GM10847 (cell line): ENCODE data around the gene C1orf210.

Experiments used
- POLR2A ChIP-seq: IDR thresholded peaks from 2 replicates; pipeline ENCODE4 v1.6.1; 2011; ENCODE audit not compliant: insufficient read length; ENCODE audit errors: extremely low read depth

C1orf210 gene

DNA sequence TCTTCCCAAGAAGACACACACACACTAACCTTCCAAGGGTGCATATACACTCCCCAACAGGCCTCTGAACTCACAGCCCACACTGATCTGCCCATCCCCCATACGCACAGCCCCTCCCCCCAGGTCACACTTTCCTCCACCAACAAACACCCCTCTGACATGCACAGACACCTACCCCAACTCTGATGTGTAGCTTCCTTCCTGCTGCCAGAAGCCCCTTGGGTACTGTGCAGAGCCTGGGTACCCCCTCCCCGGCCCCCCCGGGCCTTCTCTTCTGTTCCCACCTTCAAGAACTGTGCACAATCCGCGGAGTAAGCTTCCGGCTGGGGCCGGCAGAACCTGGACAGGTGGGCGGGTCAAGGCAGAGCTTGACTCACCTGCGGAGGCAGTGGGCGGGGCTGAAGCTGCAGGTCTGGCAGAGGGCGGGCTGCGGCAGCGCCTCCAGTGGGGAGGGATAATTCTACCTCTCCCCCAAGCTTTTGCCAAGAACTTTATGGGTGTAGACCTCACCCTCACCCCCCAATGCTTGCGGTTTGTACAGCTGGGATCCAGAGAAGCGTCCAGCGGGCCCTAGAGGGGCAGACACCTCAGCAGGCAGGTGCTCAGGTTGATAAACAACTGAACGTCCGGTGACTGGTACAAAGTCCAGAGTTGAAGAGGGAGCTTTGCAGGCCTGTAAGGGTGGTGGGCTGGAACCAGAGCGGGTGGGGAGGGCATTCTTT is at the start of gene C1orf210:
Gene C1orf210, minus strand, starts transcription at position 313 of the 722 bp plus-strand sequence. CDS start 2,311 bp downstream, outside the sequence.
- TF ChIP-seq POLR2A, result no peak

DNA sequence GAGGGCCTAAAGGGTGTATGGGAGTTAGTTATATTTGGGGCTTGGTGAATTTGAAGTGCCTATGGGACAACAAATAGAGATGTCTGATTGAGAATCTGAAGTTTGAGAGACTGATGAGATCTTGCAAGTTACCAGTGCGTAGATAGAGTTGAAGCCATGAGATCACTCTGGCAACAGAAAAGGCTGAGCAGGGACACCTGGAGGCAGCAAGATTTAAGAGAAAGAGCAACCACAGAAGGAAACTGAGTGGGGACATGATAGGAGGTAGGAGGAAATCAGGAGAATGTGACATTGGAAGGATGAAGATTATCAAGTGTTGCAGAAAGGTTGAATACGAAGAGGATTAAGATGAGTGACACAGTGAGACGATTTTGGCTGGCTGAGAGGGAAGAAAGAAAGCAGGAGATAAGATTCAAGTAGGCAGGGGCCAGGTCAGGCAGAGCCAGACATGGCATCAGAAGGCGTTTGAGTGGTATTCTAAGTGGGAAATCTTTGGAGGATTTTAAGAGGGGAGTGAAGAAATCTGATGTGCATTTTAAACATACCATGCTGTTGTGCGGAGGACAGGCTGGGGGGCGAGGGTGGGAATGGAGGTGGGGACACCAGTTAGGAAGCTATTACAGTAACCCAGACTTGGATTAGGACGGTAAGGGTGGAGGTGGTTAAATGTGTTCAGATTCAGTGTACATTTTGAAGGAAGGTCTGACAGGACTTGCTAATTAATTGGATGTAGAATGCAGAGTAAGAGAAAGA is 49.2 kb upstream of the C1orf210 start:
- no peak for TF ChIP-seq POLR2A

DNA sequence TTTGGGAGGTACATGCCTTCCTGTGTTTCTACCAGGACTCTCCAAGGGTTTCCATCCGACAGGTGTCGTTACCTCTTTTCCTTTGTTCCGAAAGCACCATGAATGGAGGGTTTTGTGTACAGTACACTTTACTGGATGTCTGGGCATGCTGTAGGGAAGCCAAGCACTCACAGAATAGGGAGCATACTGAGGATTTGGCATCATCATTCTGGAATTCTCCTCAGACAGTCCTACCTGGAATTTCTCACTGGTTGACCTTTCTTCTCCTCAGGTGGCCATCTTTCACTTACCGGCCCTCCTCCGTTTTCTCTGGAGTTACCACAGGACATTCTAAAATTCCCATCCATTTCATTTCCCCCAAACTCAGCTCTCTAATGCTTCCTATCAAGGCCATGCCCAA is 46.3 kb upstream of the C1orf210 start:
- no peak for TF ChIP-seq POLR2A

DNA sequence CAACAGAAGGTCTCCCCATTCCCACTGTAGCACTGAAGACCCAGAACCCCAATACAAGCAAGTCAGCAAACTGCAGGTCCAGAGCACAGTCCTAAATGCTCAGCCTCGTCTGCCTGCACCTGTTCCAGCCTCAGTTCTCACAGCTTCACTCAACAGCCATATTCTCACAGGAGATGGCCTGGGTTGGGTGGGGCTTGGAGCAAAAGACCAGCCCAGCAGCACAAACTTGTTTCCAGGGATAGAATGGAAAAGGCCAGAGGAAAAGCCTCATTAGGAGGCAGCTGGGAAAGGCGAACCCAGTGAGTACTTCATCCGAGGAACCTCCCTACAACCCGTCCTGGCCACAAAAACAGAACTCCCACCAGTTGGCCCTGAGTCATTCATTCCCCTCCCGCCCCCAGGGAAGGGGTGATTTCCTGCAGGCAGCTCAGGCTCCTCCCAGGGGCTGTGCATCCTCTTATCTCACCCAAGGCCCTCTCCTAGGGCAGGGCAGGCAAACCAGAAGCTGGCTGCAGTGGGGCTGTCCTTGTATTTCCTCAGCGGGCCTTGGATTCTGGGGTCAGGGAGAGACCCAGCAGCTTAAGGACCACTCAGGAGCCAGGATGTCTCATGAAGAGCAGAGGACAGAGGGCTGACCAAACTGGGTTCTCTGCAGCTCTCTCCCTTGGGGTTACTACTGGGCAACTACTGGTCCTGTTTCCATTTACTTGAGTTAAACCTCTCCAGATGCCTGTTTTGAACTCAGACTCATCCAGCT is 44.8 kb upstream of the C1orf210 start:
- no peak for TF ChIP-seq POLR2A

DNA sequence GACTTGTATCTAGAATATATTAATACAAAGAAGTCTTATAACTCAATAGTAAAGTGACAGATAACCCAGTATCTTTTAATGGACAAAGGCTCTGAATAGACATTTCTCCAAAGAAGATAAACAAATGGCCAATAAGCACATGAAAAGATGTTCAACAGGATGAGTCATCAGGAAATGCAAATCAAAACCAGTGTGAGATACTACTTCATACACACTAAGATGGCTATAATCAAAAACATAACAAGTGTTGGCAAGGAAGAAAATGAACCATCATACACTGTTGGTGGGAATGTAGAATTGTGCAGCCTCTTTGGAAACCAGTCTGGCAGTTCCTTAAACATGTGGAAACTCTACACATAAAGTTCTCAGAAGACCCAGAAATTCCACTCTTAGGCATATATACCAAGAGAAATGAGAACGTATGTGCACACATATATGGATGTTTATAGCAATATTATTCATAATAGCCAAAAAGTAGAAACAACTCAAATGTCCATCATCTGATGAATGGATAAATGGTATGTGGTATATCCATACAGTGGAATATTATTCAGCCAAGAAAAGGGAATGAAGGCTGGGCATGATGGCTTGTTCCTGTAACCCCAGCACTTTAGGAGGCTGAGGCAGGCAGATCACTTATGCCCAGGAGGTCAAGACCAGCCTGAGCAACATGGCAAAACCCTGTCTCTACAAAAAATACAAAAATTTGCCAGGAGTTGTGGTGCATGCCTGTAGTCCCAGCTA is 42.3 kb upstream of the C1orf210 start:
- TF ChIP-seq POLR2A, result no peak

DNA sequence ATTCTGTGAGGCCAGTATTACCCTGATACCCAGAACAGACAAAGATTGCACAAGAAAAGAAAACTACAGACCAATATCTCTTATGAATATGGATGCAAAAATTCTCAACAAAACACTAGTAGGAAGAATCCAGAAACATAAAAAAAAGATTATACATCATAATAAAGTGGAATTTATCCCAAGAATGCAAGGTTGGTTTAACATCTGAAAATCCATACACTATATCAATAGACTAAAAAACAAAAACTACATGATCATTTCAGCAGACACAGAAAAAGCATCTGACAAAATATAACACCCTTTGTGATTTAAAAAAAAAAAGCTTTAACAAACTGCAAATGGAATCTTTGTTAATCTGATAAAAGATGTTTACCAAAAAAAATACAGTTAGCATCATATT is 40.0 kb upstream of the C1orf210 start:
- no peak for TF ChIP-seq POLR2A

DNA sequence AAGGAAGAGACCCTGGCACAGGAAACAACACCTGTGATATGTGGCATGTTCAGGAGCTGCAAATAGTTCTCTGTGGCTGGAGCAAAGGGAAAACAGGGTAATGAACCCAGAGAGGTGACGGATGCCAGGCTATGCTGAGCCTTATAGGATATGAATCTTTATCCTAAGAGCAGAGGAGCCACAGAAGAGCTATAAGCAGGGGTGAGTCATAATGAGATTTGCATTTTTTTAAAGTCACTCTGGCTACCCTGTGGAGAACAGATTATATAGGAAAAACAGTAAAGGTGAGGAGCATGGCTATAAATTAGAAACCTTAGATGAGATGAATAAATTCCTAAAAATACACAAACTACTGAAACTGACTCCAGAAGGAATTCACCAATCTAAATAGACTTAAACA is 39.4 kb upstream of the C1orf210 start:
- TF ChIP-seq POLR2A, result no peak

DNA sequence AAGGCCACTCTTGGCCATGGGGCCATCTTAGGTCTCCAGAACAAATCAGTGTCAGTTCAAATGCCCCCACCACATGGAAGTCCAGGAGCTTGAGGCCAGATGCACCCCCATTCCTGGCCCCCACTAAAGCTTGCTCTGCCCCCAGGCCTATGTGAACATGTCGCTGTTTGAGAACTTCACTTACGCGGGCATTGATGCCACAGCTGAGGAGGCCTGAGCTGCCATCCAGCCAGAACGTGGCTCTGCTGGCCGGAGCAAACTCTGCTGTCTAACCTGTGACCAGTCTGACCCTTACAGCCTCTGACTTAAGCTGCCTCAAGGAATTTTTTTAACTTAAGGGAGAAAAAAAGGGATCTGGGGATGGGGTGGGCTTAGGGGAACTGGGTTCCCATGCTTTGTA is 37.1 kb upstream of the C1orf210 start:
- TF ChIP-seq POLR2A, result no peak

DNA sequence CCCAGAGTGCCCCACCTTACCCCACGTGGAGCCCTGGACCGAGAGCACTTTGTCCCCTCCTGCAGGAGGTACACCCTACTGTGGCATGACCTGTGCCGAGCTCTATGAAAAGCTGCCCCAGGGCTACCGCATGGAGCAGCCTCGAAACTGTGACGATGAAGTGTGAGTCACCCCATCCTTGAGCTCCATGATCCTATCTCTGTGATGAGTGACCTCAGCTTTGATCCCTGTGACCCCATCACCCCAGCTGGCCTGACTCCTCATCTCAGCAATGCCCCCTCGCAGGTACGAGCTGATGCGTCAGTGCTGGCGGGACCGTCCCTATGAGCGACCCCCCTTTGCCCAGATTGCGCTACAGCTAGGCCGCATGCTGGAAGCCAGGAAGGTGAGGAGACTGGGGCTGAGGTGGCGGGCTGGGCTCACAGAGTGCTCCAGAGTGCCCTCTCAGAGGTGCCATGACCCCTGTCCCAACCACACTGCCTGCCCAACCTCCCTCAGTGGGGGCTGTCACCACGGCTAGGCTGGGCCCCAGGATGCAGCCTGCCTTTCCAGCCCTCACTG is 36.0 kb upstream of the C1orf210 start:
- no peak for TF ChIP-seq POLR2A

DNA sequence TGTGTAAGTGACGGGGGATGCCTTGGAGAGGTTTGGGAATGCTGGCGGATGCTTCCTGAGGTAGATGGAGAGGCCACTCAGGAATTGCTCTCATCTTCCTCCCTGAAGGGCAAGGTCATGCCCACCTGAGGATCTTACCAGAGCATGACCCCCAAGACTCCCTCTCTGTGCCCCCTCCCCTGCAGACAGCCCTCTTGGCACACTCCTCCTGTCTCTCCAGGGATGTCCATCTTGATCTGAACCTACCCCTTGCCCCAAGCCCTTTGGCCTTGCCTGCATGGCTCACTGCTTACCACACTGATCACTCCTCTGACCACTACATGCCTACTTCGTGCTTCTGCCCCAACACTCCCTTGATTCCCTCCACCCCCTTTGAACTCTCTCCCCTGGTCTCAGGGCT is 34.4 kb upstream of the C1orf210 start:
- TF ChIP-seq POLR2A, result no peak

DNA sequence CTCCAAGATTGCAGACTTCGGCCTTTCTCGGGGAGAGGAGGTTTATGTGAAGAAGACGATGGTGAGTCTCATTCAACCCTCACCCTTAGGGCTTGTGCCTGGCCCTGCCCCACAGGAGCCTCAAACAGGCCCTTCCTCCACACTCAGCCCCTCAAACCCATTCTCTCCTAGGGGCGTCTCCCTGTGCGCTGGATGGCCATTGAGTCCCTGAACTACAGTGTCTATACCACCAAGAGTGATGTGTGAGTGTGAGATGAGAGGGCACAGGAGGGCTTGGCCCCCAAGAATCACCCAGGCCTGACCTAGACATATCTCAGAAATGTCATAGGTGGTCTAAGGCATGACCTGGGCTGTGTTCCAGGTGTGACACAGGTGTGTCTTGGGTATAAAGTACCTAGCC is 33.9 kb upstream of the C1orf210 start:
- TF ChIP-seq POLR2A, result no peak

DNA sequence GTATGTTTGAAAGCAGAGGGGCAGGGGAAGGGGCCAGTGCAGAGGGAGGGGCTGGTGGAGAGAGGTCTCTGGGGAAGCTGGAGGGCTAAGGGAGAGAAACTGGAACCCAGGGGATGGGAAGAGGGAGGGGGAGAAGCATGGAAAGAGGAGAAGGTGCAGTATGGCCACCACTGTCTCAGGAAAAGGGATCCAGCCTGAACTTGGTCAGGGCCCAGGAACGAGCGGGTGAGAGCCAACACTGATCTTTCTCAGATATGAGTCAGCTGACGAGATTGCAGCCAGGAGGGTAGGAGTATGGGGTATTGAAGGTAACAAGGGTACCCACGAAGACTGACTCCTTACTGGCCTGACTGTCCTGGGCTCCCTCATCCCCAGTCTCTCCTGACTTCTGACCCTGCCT is 33.5 kb upstream of the C1orf210 start:
- no peak for TF ChIP-seq POLR2A

DNA sequence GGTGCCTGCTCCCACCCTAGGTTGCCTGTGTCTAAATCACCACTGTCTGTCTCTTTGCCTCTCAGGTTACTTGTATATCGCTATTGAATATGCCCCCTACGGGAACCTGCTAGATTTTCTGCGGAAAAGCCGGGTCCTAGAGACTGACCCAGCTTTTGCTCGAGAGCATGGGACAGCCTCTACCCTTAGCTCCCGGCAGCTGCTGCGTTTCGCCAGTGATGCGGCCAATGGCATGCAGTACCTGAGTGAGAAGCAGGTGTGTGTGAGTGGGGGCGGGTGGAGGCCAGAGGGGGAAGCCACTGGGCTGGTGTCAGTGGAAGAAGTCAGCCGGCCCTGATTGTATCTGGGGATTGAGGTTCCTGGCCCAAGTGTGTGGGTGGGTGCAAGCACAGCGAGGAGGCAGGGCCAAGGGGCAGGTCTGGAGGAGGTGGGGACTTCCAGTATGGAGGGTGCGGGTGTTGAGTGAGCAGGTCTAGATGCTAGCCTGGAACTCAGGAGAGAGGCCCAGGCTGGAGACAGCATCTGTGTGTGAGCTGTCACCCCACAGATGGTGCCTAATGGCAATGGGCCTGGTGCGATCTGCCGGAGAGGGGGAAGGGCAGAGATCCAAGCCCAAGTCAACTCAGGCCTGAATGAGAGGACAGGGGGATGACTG is 32.6 kb upstream of the C1orf210 start:
- no peak for TF ChIP-seq POLR2A

DNA sequence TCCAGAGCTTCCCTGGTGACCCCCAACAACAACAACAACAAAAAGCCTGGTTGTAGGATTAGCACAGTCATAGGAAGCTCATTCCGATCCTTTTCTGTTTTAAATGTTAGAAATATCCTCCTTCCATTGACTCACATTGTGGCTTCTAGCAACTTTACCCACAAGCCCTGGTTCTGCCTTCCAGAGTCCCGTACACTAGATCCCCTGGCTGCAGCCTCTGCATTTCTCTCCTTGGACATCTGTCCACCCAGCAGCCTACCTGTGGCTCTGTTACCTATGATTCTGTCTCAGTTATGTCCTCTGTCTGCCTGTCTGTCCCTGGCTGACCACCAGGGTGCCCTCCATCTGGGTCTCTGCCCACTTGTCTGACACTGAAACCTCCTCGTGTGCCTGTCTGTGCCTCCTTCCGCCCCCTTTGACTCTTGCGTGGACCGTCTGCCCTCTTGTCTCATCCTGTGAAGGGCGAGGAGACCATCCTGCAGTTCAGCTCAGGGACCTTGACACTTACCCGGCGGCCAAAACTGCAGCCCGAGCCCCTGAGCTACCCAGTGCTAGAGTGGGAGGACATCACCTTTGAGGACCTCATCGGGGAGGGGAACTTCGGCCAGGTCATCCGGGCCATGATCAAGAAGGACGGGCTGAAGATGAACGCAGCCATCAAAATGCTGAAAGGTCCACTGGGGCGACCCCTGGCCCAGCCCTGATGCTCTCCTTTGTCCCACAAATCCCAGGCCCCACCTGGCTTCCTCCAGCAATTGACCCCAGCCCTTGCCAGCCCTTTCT is 31.5 kb upstream of the C1orf210 start:
- no peak for TF ChIP-seq POLR2A
